Measurements from ENCODE around the gene XXYLT1. TPM values are rescaled to one million over a fixed set of nuclear protein-coding genes. Genes with fewer than 3 reads are reported as not detected.

XXYLT1 gene
- total RNA-seq, 1 donor from 2014 or later = 2.8 TPM

DNA sequence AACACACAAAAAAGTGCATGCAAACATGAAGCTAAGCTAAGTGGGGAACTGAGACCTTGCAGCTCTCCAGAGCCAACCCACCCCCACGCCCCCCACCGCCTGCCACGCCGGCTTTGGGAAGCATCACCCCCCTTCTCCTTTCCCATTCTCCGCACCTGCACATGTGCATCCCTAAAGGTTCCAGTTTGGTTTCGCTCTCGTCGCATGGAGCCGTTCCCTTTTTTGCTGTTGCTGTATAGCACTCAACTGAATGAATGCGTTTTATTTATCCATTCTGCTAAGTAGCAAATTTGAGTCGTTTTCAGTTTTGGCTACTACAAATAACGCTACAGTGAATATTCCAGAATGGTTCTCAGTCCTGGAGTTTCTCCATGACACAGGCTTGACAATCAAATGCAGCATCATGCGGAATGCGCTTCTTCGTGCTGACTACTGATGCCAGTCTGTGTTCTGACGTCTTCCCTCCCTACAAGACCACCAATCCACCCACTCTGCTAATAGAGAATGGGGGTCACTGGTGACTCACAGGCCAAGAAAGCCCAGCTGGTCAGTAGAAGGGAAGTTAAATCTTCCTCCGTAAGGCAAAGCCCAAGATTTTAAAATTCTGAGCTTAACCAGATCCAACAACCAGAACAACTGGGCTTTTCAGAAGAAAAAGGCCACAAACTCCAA lies 115.3 kb downstream of the XXYLT1 start:
- no peak for ATAC-seq
- DNase-seq (ENCODE audit: low spot score) = no peak

DNA sequence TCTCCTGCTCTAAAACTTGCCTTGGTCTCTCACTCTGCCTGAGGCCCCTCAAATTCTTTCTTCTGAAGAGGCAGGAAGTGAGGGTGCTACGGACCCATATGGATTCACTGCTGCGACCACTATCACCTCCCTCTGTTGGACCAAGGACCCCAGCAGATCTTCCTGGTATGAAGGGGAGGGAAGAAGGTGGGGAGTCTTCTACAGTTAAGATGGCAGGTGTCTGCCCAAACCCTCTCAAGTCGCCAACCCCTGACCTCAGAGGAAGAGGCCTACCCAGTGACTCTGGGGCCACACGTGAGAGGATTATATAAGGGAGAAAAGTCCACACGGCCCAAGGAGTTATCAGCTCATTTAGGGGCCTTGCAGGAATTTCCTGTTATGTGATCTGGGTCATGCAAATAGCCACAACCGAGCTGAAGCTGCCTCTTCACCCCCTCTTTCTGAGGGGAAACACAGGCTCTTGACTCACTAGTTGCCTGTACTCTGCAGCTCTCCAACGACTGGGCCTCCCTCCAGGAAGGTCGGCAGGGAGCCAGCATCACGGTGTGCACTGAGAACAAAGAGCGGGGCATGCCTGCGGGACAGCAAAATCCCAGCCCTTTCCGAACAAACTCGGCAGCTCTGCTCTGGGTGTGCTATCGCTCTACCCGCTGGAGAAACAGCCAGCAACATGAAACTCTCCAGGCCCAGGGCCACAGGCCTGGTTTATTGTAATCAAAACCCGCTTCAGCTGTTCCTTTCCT lies 116.0 kb downstream of the XXYLT1 start:
- ATAC-seq = peak; percentile 83
- DNase-seq (ENCODE audit: low spot score) = peak; percentile 87

DNA sequence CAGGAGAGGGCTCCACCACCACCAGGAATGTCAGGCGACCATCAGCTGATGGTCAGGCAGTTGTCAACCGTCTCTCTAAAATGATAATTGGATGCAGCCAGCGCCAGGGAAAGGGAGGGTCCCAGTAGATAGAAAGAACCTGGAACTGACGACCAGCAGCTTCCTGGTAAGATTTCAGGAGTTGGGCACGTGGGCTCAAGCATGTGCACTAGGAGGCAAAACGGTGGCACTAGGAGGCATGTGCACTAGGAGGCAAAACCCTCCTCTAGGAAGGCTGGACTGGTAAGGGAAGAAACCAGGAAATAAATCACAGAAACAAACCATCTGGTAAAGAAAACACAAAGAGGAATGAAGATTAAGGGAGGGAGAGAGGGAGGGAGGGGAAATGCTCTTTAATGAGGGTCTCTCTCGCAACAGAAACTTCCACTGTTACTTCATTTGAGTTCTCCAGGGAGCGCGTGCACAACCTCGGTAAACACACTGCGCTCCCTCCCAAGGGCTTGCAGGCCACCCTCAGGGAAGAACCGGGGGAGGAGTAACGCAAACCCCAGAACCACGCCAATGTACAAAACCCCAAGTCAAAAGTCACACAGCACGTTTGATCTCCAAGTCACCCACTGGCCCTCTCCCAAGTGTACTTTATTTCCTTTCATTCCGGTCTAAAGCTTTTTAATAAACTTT lies 116.7 kb downstream of the XXYLT1 start:
- DNase-seq (ENCODE audit: low spot score) = no peak
- peak; percentile 10 for ATAC-seq

DNA sequence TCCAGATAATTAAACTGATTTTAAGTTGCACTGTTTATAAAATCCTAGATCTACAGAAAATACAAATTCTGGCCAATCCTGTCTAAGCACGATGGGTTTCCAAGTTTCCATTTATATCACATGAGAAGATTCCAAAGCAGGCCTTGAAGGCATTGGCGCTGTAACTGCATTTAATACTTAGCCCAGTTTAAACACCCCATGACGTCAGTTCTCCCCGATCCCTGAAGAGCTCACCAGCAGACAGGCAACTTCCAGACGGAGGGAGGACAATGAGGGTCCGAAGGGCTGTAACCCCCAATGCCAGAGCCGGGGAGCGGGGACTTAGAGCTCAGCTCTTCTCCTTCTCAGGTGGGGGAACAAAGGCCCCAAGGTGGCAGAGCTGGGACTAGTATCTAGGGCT lies 117.3 kb downstream of the XXYLT1 start:
- ATAC-seq (no peak), DNase-seq (ENCODE audit: low spot score) (no peak)

DNA sequence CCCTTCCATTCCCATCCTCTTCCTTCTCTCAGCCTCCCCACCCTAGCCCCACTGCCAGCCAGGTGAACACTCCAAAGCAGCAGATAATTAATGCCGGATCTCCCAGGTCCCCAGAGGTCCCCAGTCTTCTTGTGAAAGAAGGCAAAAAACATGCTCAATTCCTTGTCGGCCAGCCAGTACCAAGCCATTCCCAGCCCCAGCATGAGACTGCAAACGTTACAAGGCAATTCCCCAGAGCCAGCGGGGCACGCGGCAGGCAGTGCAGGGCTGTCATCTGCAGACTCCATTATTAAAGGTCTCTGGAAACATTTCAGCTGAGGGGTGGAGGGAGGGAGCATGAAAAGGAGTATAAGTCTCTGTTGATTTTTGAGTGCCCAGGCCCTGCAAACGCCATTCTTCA lies 117.8 kb downstream of the XXYLT1 start:
- no peak for ATAC-seq

DNA sequence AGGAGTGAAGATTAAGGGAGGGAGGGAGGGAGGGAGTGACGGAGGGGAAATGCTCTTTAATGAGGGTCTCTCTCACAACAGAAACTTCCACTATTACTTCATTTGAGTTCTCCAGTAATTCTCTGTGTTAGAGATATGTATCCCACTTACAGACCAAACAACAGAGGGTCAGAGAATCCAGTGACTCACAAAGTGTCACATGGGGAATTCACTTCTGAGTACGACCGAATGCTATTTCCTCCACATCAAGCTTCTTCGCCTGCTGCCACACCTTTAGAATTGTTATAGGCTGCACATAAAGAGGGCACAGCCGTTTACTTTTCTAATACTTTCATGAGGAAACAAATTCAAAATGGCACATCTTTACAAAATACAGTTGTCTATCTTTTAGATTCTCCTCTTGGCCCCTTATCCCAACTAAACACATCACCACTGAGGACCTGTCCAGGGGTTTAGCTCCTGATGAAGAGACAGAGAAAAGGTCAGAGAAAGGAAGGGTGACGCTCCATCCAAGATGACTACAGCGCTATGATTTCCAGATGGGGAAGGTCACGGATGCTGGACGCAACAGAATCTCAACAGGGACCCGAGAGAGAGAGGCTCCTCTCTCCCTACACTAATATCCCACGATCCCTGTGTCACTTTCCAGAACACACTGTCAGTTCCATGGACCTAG lies 119.0 kb downstream of the XXYLT1 start:
- no peak for DNase-seq (ENCODE audit: low spot score)

More for the DNA sequence above, 117.8 kb downstream of the XXYLT1 start:
- no peak for DNase-seq (ENCODE audit: low spot score)

GRCh38 chr3:195151402-195151801 lies 119.6 kb downstream of the XXYLT1 start:
- ATAC-seq = no peak
- DNase-seq (ENCODE audit: low spot score) = no peak

More for the DNA sequence above, 119.0 kb downstream of the XXYLT1 start:
- ATAC-seq = no peak

DNA sequence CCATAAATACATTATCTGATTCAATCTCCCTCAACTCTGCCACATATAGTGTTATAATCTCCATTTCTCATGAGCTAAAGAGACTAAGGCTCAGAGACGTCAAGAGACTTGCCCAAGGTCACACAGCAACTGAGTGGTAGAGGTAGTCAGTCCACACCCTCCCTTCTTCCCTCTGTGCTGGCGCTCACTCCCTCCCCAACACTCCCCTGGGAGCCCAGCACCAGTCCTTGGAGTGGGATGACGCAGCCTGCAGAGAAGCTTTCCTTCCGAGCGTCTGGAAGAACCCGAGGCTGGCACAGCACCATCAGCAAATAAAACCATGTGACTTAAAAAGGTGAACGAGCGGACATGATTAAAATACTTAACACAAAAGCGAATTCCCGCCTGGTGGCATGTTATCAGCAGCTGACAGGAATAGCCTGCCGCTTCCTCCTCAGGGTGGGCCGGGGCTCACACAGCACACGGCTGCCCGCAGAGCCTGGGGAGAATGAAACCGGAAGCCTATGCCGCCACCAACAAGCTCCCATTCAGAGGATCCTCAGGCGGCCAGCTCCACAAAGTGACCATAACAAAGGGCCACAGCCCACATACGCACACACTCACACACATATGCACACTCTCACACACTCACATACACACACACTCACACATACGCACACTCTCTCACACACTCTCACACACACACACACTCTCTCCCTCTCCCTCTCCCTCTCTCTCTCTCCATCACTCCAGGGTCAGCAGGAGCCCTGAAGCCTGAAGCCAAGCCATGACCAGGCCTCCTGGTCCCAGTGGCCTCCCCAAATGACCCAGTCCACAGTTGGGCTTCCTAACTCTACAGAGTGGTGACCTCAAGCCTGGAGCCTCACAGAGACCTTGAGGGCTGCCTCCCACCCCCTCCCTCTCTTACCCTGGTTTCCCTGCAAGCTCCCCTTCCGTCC lies 120.5 kb downstream of the XXYLT1 start:
- ATAC-seq = peak; percentile 57
- DNase-seq (ENCODE audit: low spot score) = no peak

DNA sequence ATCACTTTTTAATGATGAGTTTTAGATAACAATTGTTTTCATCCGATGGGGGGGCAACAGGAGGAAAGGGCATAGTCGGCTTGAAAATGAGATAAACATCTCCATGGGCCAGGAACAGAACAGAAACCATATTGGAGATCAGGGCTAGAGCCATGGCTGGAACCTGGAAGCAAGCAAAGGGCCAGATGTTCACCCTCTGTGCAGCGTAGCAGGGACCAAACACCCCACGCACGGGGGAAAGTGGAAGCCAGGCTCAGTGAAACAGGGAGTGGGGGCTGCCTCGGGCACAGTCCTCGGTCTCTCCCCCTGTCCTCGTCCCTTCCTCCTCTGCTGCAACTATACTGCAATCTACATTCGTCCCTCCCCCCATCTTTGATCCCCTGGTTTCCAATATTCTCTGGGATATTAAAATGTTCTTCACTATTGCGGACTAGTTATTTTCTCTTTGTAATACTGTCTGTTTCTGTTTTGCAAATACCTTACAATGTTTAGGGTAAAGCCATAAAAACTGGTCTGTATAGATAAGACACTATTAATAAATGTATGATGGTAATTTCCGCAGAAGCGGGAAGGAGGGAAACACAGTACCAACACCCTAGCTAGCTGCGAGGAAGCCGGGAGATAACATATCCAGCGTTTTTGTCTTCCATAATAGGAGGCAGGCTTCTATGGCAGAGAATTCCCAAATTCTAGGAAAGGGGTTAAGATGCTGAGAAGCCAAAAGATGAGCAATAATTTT lies 121.5 kb downstream of the XXYLT1 start:
- no peak for DNase-seq (ENCODE audit: low spot score)
- peak; percentile 21 for ATAC-seq

GRCh38 chr3:195148549-195148948 lies 122.4 kb downstream of the XXYLT1 start:
- DNase-seq (ENCODE audit: low spot score) (no peak), ATAC-seq (no peak)

- DNase-seq (ENCODE audit: low spot score) (no peak), ATAC-seq (peak; percentile 43)
These were observed 123.3 kb downstream of the XXYLT1 start for GRCh38 chr3:195147649-195148080.

GRCh38 chr3:195146131-195146530 lies 124.8 kb downstream of the XXYLT1 start:
- no peak for DNase-seq (ENCODE audit: low spot score)
- ATAC-seq = no peak

- ATAC-seq = no peak
- no peak for DNase-seq (ENCODE audit: low spot score)
These were observed 125.4 kb downstream of the XXYLT1 start for GRCh38 chr3:195145579-195145978.

- ATAC-seq (no peak), DNase-seq (ENCODE audit: low spot score) (no peak)
These were observed 127.7 kb downstream of the XXYLT1 start for GRCh38 chr3:195143221-195143620.

DNA sequence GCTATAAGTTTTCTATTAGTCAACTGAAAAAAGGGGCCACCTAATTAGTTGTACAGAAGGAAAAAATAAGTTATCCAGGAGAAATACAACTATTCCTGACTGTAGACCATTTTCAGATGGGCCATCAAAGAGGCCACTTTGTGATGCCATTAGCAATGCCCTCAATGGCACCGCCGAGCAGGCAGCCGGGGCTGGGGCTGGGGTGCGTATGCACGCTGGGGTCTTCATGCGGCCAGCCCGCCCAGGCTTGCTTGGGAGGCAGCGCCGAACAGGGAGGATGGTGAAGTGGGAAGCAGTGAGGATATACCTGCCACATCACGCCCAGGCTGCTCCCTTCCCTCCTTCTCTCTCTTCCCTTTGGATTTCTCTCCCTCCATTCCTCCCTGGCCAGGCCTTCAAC lies 128.4 kb downstream of the XXYLT1 start:
- no peak for DNase-seq (ENCODE audit: low spot score)
- ATAC-seq = no peak

DNA sequence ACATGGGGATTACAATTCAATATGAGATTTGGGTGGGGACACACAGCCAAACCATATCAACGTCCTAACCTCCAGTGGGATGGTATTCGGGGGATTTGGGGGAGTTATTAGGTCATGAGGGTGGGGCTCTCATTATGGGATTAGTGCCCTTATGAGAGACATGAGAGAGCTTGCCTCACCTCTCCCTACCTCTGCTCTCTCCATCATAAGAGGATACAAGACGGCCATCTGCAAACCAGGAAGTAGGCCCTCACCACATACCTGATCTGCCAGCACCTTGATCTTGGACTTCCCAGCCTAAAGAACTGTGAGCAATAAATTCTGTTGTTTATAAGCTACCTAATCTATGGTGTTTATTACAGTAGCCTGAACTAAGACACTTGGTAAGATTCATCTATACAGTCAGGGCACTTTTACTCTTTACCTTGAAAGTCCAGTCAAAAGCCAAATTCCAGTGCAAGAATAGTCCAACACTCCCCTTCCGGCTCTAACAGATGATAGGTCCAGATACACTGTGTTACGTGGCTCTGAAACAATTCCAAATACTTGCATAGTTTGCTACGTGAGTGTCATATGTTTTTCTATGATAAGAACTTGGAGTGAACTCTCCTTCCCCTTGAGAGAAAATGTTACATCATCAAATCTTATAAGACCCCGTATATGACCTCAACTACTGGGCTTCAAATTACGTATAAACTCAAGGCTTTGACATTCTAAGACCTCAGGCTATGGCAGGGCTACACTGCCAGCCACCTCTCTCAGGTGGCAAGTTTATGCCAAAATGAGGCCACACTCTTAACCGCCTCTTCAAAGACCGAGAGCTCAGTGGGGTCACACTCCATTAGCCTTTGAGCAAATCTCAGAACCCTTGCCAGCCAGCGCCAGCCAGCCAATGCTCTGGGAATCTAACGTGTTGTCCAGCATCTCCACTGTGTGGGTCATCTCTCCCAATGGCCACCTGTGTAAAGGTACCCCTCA lies 129.9 kb downstream of the XXYLT1 start:
- DNase-seq (ENCODE audit: low spot score) = no peak
- no peak for ATAC-seq

- no peak for ATAC-seq
- DNase-seq (ENCODE audit: low spot score) = no peak
These were observed 130.5 kb downstream of the XXYLT1 start for GRCh38 chr3:195140410-195140809.

GRCh38 chr3:195139876-195140240 lies 131.1 kb downstream of the XXYLT1 start:
- DNase-seq (ENCODE audit: low spot score) (no peak), ATAC-seq (no peak)

Measured in left lobe of liver (tissue), 2 donors.